ENCODE data around the gene SORCS2. TPM values are rescaled to one million over a fixed set of nuclear protein-coding genes. Genes with fewer than 3 reads are reported as not detected.

The SORCS2 gene
- polyA plus RNA-seq, 1 donor (not counting 4 experiments of a cell fraction or from before 2014, with no cell fraction given): 0.09 TPM

DNA sequence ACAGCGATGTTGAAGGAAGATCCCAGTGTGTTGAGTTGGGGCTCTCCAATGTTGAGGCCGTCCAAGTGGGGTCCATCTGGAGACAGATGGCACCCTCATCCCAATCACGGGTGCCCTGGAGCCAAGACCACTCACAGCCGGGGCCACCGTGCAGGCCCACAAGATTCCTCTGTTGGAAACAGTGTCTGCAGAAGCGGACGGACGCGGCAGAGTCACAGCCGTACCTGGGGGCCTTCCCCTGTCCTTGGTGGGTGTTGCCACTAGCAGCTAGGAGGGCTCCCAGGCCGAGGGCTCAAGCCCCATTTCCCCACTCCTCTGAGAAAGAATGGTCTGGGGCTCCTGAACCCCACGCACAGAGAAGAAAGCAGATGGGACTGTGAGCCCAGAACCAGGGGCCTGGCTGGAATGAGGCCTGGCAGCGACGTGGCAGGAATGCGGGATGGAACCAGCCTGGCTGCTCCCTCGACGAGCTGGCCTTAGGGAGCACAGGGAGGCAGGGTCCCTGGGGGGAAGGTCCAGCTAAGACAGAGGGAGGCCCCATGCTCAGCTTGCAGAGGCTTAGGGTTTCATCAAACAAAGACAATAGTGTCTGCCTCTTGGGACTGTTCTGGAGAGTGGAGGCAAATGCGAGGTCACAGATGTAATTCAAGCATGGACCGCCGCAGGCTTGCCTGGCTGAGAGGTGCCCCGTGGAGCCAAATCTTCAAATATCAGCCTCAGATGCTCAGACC, 518.4 kb downstream of the SORCS2 start:
- no peak overlapping the region for H3K27ac ChIP-seq (ENCODE audit: control insufficient read depth, insufficient read depth, low read length)
- H2AFZ ChIP-seq (ENCODE audit: control insufficient read depth, low read length): no peak overlapping the region
- no peaks in the 10 kb centered on the region for H4K20me1 ChIP-seq (ENCODE audit: control insufficient read depth, extremely low read depth, insufficient read depth, low read length)
- no peak overlapping the region for H3K4me2 ChIP-seq (ENCODE audit: control insufficient read depth, extremely low read depth, insufficient read depth, low read depth, low read length)
- H3K9me1 ChIP-seq (ENCODE audit: control insufficient read depth, extremely low read depth, insufficient read depth, low read length): no peaks in the 10 kb centered on the region
- no peaks in the 10 kb centered on the region for H3K27me3 ChIP-seq (ENCODE audit: control insufficient read depth, extremely low read depth, insufficient read depth, low read length)
- no peak overlapping the region for H3K4me3 ChIP-seq (ENCODE audit: control insufficient read depth in 2 of 3, extremely low read depth in 1 of 3, insufficient read depth in 2 of 3, low read depth in 1 of 3, low read length in 3 of 3)
- H3K4me1 ChIP-seq (ENCODE audit: control insufficient read depth, extremely low read depth, insufficient read depth, low read length): no peaks in the 10 kb centered on the region
- DNase-seq (ENCODE audit: low read depth, low spot score) (no peak), FAIRE-seq (no peak)
- no peaks in the 10 kb centered on the region for H3K79me2 ChIP-seq (ENCODE audit: control insufficient read depth, insufficient read depth, low read length)
- TF ChIP-seq EZH2 (IDR thresholded peaks at IDR 0.05; ENCODE audit: low read length): no peak
- TF ChIP-seq, protein P1, sequence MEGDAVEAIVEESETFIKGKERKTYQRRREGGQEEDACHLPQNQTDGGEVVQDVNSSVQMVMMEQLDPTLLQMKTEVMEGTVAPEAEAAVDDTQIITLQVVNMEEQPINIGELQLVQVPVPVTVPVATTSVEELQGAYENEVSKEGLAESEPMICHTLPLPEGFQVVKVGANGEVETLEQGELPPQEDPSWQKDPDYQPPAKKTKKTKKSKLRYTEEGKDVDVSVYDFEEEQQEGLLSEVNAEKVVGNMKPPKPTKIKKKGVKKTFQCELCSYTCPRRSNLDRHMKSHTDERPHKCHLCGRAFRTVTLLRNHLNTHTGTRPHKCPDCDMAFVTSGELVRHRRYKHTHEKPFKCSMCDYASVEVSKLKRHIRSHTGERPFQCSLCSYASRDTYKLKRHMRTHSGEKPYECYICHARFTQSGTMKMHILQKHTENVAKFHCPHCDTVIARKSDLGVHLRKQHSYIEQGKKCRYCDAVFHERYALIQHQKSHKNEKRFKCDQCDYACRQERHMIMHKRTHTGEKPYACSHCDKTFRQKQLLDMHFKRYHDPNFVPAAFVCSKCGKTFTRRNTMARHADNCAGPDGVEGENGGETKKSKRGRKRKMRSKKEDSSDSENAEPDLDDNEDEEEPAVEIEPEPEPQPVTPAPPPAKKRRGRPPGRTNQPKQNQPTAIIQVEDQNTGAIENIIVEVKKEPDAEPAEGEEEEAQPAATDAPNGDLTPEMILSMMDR (optimal IDR thresholded peaks at IDR 0.05 in 1 of 3, IDR thresholded peaks at IDR 0.05 in 1 of 3, conservative IDR thresholded peaks at IDR 0.05 in 1 of 3; ENCODE audit: extremely low read depth in 1 of 3, insufficient read depth in 2 of 3, low read length in 3 of 3): no peak
- no peaks in the 10 kb centered on the region for H3K36me3 ChIP-seq (ENCODE audit: control insufficient read depth in 2 of 2, extremely low read depth in 1 of 2, insufficient read depth in 2 of 2, low read length in 2 of 2)
- no peak overlapping the region for H3K9ac ChIP-seq (ENCODE audit: control insufficient read depth, extremely low read depth, insufficient read depth, low read length)
- no peaks in the 10 kb centered on the region for H3K9me3 ChIP-seq (ENCODE audit: control insufficient read depth, low read depth, low read length)
- dilution Hi-C loops (cut with MboI; ENCODE audit: extremely low pct_ligation_motif_present, low sequenced_read_pairs): no loop called here

DNA sequence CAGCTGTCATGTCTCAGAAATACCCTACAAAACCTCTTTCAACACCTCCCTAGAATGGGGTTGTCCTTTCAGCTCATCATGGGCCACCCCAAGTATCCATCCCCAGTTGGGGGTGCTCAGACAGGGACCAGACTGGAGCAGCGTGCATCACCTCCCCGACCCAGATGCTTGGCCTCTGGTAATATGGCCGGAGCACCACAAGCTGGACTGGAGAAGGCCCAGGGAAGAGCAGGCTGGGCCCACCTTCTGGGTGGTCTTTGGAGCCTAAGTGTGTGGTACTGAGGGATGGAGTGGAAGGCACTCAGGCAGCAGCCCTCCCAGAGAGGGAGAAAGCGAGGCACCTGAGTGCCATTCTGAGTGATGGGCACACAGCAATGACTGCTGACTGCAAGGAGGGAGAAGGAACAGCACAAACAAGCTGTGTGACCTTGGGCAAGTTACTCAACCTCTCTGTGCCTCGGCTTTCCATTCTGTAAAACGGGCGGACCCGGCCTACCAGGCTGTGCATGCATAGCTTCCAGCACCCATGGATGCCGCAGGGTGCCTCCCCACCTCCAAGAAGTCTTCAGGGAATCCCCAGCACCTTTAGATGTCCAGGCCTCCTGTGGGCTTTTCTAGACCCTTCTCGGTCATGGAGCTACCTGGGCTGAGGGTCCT, 519.1 kb downstream of the SORCS2 start:
- no peak for TF ChIP-seq EZH2 (IDR thresholded peaks at IDR 0.05; ENCODE audit: low read length)
- TF ChIP-seq, protein P1 (optimal IDR thresholded peaks at IDR 0.05 in 1 of 3, IDR thresholded peaks at IDR 0.05 in 1 of 3, conservative IDR thresholded peaks at IDR 0.05 in 1 of 3; ENCODE audit: extremely low read depth in 1 of 3, insufficient read depth in 2 of 3, low read length in 3 of 3): no peak
- dilution Hi-C loops (cut with MboI; ENCODE audit: extremely low pct_ligation_motif_present, low sequenced_read_pairs): no loop called here
- Histone ChIP-seq H3K4me3 (ENCODE audit: control insufficient read depth in 2 of 3, extremely low read depth in 1 of 3, insufficient read depth in 2 of 3, low read depth in 1 of 3, low read length in 3 of 3) (no peak overlapping the region), H3K79me2 (ENCODE audit: control insufficient read depth, insufficient read depth, low read length) (no peaks in the 10 kb centered on the region), H3K9ac (ENCODE audit: control insufficient read depth, extremely low read depth, insufficient read depth, low read length) (no peak overlapping the region), H3K36me3 (ENCODE audit: control insufficient read depth in 2 of 2, extremely low read depth in 1 of 2, insufficient read depth in 2 of 2, low read length in 2 of 2) (no peaks in the 10 kb centered on the region), H3K4me2 (ENCODE audit: control insufficient read depth, extremely low read depth, insufficient read depth, low read depth, low read length) (no peak overlapping the region), H4K20me1 (ENCODE audit: control insufficient read depth, extremely low read depth, insufficient read depth, low read length) (no peaks in the 10 kb centered on the region), H3K9me1 (ENCODE audit: control insufficient read depth, extremely low read depth, insufficient read depth, low read length) (no peaks in the 10 kb centered on the region), H3K27me3 (ENCODE audit: control insufficient read depth, extremely low read depth, insufficient read depth, low read length) (no peaks in the 10 kb centered on the region), H2AFZ (ENCODE audit: control insufficient read depth, low read length) (no peak overlapping the region), H3K4me1 (ENCODE audit: control insufficient read depth, extremely low read depth, insufficient read depth, low read length) (no peaks in the 10 kb centered on the region), H3K9me3 (ENCODE audit: control insufficient read depth, low read depth, low read length) (no peaks in the 10 kb centered on the region), H3K27ac (ENCODE audit: control insufficient read depth, insufficient read depth, low read length) (no peak overlapping the region)
- DNase-seq (ENCODE audit: low read depth, low spot score) (no peak), FAIRE-seq (no peak)

Measured in keratinocyte (primary cell).